Liver (tissue), 3 donors: ENCODE measurements around the gene TTC28.

ENCODE experiments used
- CTCF ChIP-seq: fragments of 150-350 bp; IDR thresholded peaks from 2 replicates; pipeline ENCODE4 v1.5.1; 2017; ENCODE audit warnings: improper control_type of control experiment, low read depth, low read length; ENCODE audit not compliant: missing input control
- GABPA ChIP-seq, 2 donors: IDR thresholded peaks in 1 of 2; conservative IDR thresholded peaks in 1 of 2; 2 replicates each; pipeline ENCODE4 v1.6.1; 2016; ENCODE audit warnings: antibody characterized with exemption in 2 of 2, mild to moderate bottlenecking in 1 of 2, moderate library complexity in 1 of 2
- RAD21 ChIP-seq, 2 donors: IDR thresholded peaks; 2 replicates each; pipeline ENCODE4 v1.6.1; 2016; ENCODE audit warnings: antibody characterized with exemption in 2 of 2, mild to moderate bottlenecking in 2 of 2
- TAF1 ChIP-seq: conservative IDR thresholded peaks from 2 replicates; pipeline ENCODE4 v1.6.1; 2016; ENCODE audit warnings: antibody characterized with exemption, mild to moderate bottlenecking
- donor health status: healthy.
- donor health status: healthy.

- TF ChIP-seq RAD21 (IDR thresholded peaks at IDR 0.05) (no peak), CTCF (no peak), TAF1 (no peak), GABPA (IDR thresholded peaks at IDR 0.05 in 1 of 2, conservative IDR thresholded peaks at IDR 0.05 in 1 of 2) (no peak)
Measured at GRCh38 chr22:28465841-28466240, 213.8 kb downstream of the TTC28 start.
